Hepatocyte (in vitro differentiated cells): ENCODE data around the gene ANKRD44.

Experiments
- CTCF ChIP-seq: fragments of 200-600 bp; sonication (generic); IDR thresholded peaks from 2 replicates; pipeline ENCODE4 v1.5.1; 2016; ENCODE audit warnings: antibody characterized with exemption, mild to moderate bottlenecking; ENCODE audit not compliant: poor library complexity
- EZH2 ChIP-seq: fragments of 200-600 bp; sonication (generic); IDR thresholded peaks from 2 replicates; pipeline ENCODE4 v1.6.1; 2016; ENCODE audit warnings: antibody characterized with exemption, mild to moderate bottlenecking, borderline replicate concordance
- EZH2phosphoT487 ChIP-seq: fragments of 200-600 bp; sonication (generic); IDR thresholded peaks from one replicate; pipeline ENCODE4 v1.6.1; 2018; ENCODE audit warnings: antibody characterized with exemption, mild to moderate bottlenecking, low read depth, moderate library complexity; ENCODE audit not compliant: unreplicated experiment, severe bottlenecking

- TF ChIP-seq CTCF (peak; percentile 11), EZH2phosphoT487 (no peak), EZH2 (no peak)
These were observed 3.2 kb downstream of the ANKRD44 start for GRCh38 chr2:197307236-197307932.
